Endodermal cell (in vitro differentiated cells): Measurements from ENCODE around the gene OR9Q1. TPM values are rescaled to one million over a fixed set of nuclear protein-coding genes. Genes with fewer than 3 reads are reported as not detected.
"Not testable (repeated sequence)": the region's sequence is repeated elsewhere in the genome, so short reads cannot be mapped to it uniquely, and the experiment has no call there.

Source experiments
- DNase-seq: peaks from one replicate; pipeline ENCODE4 v3.0.0-alpha.2; 2017
- H3K27ac ChIP-seq: 2 replicates; pipeline ENCODE4 v1.5.1; 2013; ENCODE audit warnings: mild to moderate bottlenecking, low read depth, low read length, moderate library complexity
- H3K27me3 ChIP-seq: 2 replicates; pipeline ENCODE4 v1.6.1; 2013; ENCODE audit warnings: mild to moderate bottlenecking, low read length, moderate library complexity; ENCODE audit not compliant: insufficient read depth, control insufficient read depth, poor library complexity, severe bottlenecking
- H3K36me3 ChIP-seq: 2 replicates; pipeline ENCODE4 v1.7.0; 2013; ENCODE audit warnings: mild to moderate bottlenecking, low read length, moderate library complexity; ENCODE audit not compliant: control insufficient read depth, insufficient read depth
- H3K4me1 ChIP-seq: one replicate; pipeline ENCODE4 v1.7.0; 2013; ENCODE audit warnings: low read length; ENCODE audit not compliant: control insufficient read depth, insufficient read depth
- H3K4me3 ChIP-seq: 2 replicates; pipeline ENCODE4 v1.5.1; 2013; ENCODE audit warnings: mild to moderate bottlenecking, low read length, moderate library complexity
- H3K9ac ChIP-seq: 2 replicates; pipeline ENCODE4 v1.6.1; 2013; ENCODE audit warnings: mild to moderate bottlenecking, low read length, moderate library complexity; ENCODE audit not compliant: poor library complexity, severe bottlenecking; ENCODE audit errors: extremely low read depth
- H3K9me3 ChIP-seq: 2 replicates; pipeline ENCODE4 v1.6.1; 2013; ENCODE audit warnings: mild to moderate bottlenecking, low read length, moderate library complexity; ENCODE audit not compliant: control insufficient read depth
- H3K27ac Mint-ChIP-seq: 2 replicates; pipeline ENCODE4 v1.8.0; 2020; ENCODE audit warnings: mixed read lengths
- H3K27me3 Mint-ChIP-seq: 2 replicates; pipeline ENCODE4 v1.8.0; 2021; ENCODE audit warnings: mild to moderate bottlenecking, mixed read lengths; ENCODE audit not compliant: insufficient read depth
- H3K36me3 Mint-ChIP-seq: 2 replicates; pipeline ENCODE4 v1.8.0; 2020; ENCODE audit warnings: low read depth, mixed read lengths
- H3K4me1 Mint-ChIP-seq: 2 replicates; pipeline ENCODE4 v1.8.0; 2020; ENCODE audit warnings: mixed read lengths
- H3K4me3 Mint-ChIP-seq: 2 replicates; pipeline ENCODE4 v1.8.0; 2020; ENCODE audit warnings: mild to moderate bottlenecking, moderate library complexity, mixed read lengths
- H3K9me3 Mint-ChIP-seq: 2 replicates; pipeline ENCODE4 v1.8.0; 2020; ENCODE audit warnings: mild to moderate bottlenecking, mixed read lengths
- CTCF ChIP-seq: fragments of 200-600 bp; sonication (generic); conservative IDR thresholded peaks from 2 replicates; pipeline ENCODE4 v1.5.0; 2021; ENCODE audit warnings: antibody characterized with exemption, mild to moderate bottlenecking
- WGBS, 2 experiments: methylation state at CpG; one replicate each; pipeline versions ENCODE4 v1.1.5 to v1.1.7; 2013; ENCODE audit warnings: missing lambda C conversion rate in 2 of 2, mixed read lengths in 1 of 2; ENCODE audit not compliant: insufficient coverage in 1 of 2, insufficient read length in 1 of 2; 5-methylcytosine and 5-hydroxymethylcytosine counted together
- total RNA-seq, 2 donors: library from RNA; stranded (reverse); fragmentation: NEBNext Ultra II Directional in 1 of 2; extraction: Animal tissue kit (Norgen Biotek cat#: 25700) in 1 of 2; gene quantifications; 2 replicates in 1 of 2; 3 replicates in 1 of 2; pipeline ENCODE4 v1.2.1, GENCODE V29; 2021

OR9Q1 gene
- total RNA-seq, 2 donors from 2014 or later, result not detected

GRCh38 chr11:57983191-57983590, 40.5 kb upstream of the OR9Q1 start:
- peaks cover 16% of the 10 kb centered on the region for H3K27me3 Mint-ChIP-seq
- H3K36me3 ChIP-seq, result no peaks in the 10 kb centered on the region
- H3K4me1 ChIP-seq, result no peaks in the 10 kb centered on the region
- H3K4me3 Mint-ChIP-seq, result no peak overlapping the region
- no peak overlapping the region for H3K27ac ChIP-seq
- 83 to 95% methylated on average over 1 to 3 of the region's 3 CpGs for WGBS, 2 experiments
- no peaks in the 10 kb centered on the region for H3K36me3 Mint-ChIP-seq
- TF ChIP-seq CTCF, result no peak
- H3K4me3 ChIP-seq, result no peak overlapping the region
- DNase-seq, result no peak
- H3K9me3 Mint-ChIP-seq, result peaks cover 6% of the 10 kb centered on the region
- H3K9me3 ChIP-seq, result no peaks in the 10 kb centered on the region
- H3K27me3 ChIP-seq, result peaks cover 5% of the 10 kb centered on the region
- H3K9ac ChIP-seq, result no peak overlapping the region
- no peak overlapping the region for H3K27ac Mint-ChIP-seq
- H3K4me1 Mint-ChIP-seq, result peaks cover 9% of the 10 kb centered on the region

- H3K9me3 ChIP-seq, H3K4me1 Mint-ChIP-seq, H3K27me3 Mint-ChIP-seq, H3K4me3 ChIP-seq, DNase-seq, H3K27ac Mint-ChIP-seq, H3K9ac ChIP-seq, H3K4me1 ChIP-seq, H3K36me3 Mint-ChIP-seq, H3K27ac ChIP-seq, H3K4me3 Mint-ChIP-seq, H3K36me3 ChIP-seq, H3K27me3 ChIP-seq: not testable (repeated sequence)
- 72% methylated on average over 9 of the region's 13 CpGs; no CpG with 5 or more reads in 1 of the 2 experiments for WGBS, 2 experiments
- H3K9me3 Mint-ChIP-seq, result peaks cover 16% of the 10 kb centered on the region
Measured at GRCh38 chr11:57999523-57999922, 24.2 kb upstream of the OR9Q1 start.

GRCh38 chr11:58000021-58000420, 23.7 kb upstream of the OR9Q1 start:
- not testable (repeated sequence) for H3K27ac Mint-ChIP-seq, H3K4me1 Mint-ChIP-seq, H3K27ac ChIP-seq, H3K27me3 ChIP-seq, H3K9ac ChIP-seq, H3K4me1 ChIP-seq, DNase-seq, H3K36me3 Mint-ChIP-seq, H3K4me3 Mint-ChIP-seq, H3K27me3 Mint-ChIP-seq, H3K36me3 ChIP-seq, H3K9me3 ChIP-seq, H3K4me3 ChIP-seq
- H3K9me3 Mint-ChIP-seq, result peaks cover 16% of the 10 kb centered on the region
- 91 to 100% methylated on average over 1 to 10 of the region's 10 CpGs for WGBS, 2 experiments

GRCh38 chr11:58000699-58001098, 23.0 kb upstream of the OR9Q1 start:
- Histone ChIP-seq H3K9me3 (no peaks in the 10 kb centered on the region), H3K9ac (no peak overlapping the region), H3K4me3 (no peak overlapping the region), H3K36me3 (no peaks in the 10 kb centered on the region), H3K27me3 (no peaks in the 10 kb centered on the region), H3K4me1 (no peaks in the 10 kb centered on the region), H3K27ac (no peak overlapping the region)
- 59 to 69% methylated on average over 5 of the region's 5 CpGs for WGBS, 2 experiments
- no peak for TF ChIP-seq CTCF
- H3K27me3 Mint-ChIP-seq, result no peaks in the 10 kb centered on the region
- H3K36me3 Mint-ChIP-seq, result no peaks in the 10 kb centered on the region
- no peak for DNase-seq
- H3K9me3 Mint-ChIP-seq, result peaks cover 16% of the 10 kb centered on the region
- H3K27ac Mint-ChIP-seq, result no peak overlapping the region
- no peak overlapping the region for H3K4me3 Mint-ChIP-seq
- peaks cover 3% of the 10 kb centered on the region for H3K4me1 Mint-ChIP-seq
